HepG2 (cell line): ENCODE data around the gene ELOVL6. TPM values are rescaled to one million over a fixed set of nuclear protein-coding genes. Genes with fewer than 3 reads are reported as not detected.

Experiments
- ATAC-seq: fragments of 200-7000 bp; cut with Tn5 transposase; 3 replicates; pipeline ENCODE4 v1.9.1; 2020; ENCODE audit warnings: mild to moderate bottlenecking, moderate library complexity
- BruUV-seq: library from RNA; stranded (reverse); fragments of 400-500 nt; replicated peaks from 2 replicates; lab custom pipeline; 2021; lab: Mats Ljungman, UMichigan
- CTCF ChIA-PET: fragments of 300-600 bp; formaldehyde crosslinking; extraction: SDS; loops from one replicate; lab custom pipeline; 2021; ENCODE audit warnings: low total read pairs, inconsistent platforms, low intra/inter-chr PET ratio; lab: Yijun Ruan, JAX
- POLR2A ChIA-PET: fragments of 350-600 bp; sonication (Branson Sonifier 250); formaldehyde crosslinking; loops from one replicate; lab custom pipeline; 2020; ENCODE audit warnings: antibody characterized with exemption, inconsistent platforms; lab: Yijun Ruan, JAX
- DNase-seq: peaks from one replicate; pipeline ENCODE4 v3.0.0-alpha.2; 2015; ENCODE audit warnings: low spot score
- FAIRE-seq: peaks from 3 replicates; lab custom pipeline; 2011; peaks lifted over from hg19 to GRCh38; lab: Jason Lieb, UNC
- H2AFZ ChIP-seq: one replicate; pipeline ENCODE4 v1.6.1; 2011; ENCODE audit warnings: low read length, inconsistent platforms
- H3K27ac ChIP-seq: fragments of 300-600 bp; 3 replicates; pipeline ENCODE4 v1.8.0; 2011; ENCODE audit warnings: mixed run types, mild to moderate bottlenecking, mixed read lengths, low read length, inconsistent platforms; ENCODE audit not compliant: insufficient read depth; ENCODE audit errors: extremely low read length
- H3K27me3 ChIP-seq, 2 experiments: fragments of 200-600 bp in 1 of 2; 2 replicates in 1 of 2; 3 replicates in 1 of 2; pipeline versions ENCODE4 v1.6.0 to v1.8.0; 2011; ENCODE audit warnings: low read length in 2 of 2, mild to moderate bottlenecking in 2 of 2, moderate library complexity in 2 of 2, inconsistent platforms in 1 of 2; ENCODE audit not compliant: insufficient read depth in 2 of 2, control insufficient read depth in 1 of 2
- H3K36me3 ChIP-seq, 2 experiments: fragments of 200-600 bp in 1 of 2; replicated peaks in 1 of 2; 2 replicates in 1 of 2; 3 replicates in 1 of 2; pipeline versions ENCODE4 v1.5.1 to v1.8.0; 2011; ENCODE audit warnings: low read length in 2 of 2, inconsistent platforms in 1 of 2; ENCODE audit not compliant: insufficient read depth in 2 of 2, control insufficient read depth in 1 of 2
- H3K4me1 ChIP-seq: 2 replicates; pipeline ENCODE4 v1.5.1; 2012; ENCODE audit warnings: low read length, inconsistent platforms; ENCODE audit not compliant: insufficient read depth
- H3K4me2 ChIP-seq: 2 replicates; pipeline ENCODE4 v1.6.0; 2011; ENCODE audit warnings: low read depth, low read length, inconsistent platforms
- H3K4me3 ChIP-seq, 3 experiments: fragments of 200-600 bp in 1 of 3; sonication (generic), shearing (Covaris generic) in 1 of 3; replicated peaks in 1 of 3; 2 replicates each; pipeline ENCODE4 v1.5.1; 2011 to 2016; ENCODE audit warnings: low read length in 3 of 3, inconsistent platforms in 2 of 3, low read depth in 2 of 3, mild to moderate bottlenecking in 2 of 3, control low read depth in 1 of 3, mixed read lengths in 1 of 3; ENCODE audit not compliant: insufficient read depth in 1 of 3
- H3K79me2 ChIP-seq: one replicate; pipeline ENCODE4 v1.6.1; 2011; ENCODE audit warnings: low read length, inconsistent platforms; ENCODE audit not compliant: insufficient read depth
- H3K9ac ChIP-seq: 2 replicates; pipeline ENCODE4 v1.6.0; 2011; ENCODE audit warnings: mild to moderate bottlenecking, low read depth, low read length, inconsistent platforms; ENCODE audit not compliant: insufficient read depth
- H3K9me3 ChIP-seq: 2 replicates; pipeline ENCODE4 v1.5.1; 2012; ENCODE audit warnings: mild to moderate bottlenecking, low read length
- H4K20me1 ChIP-seq: 2 replicates; pipeline ENCODE4 v1.6.0; 2011; ENCODE audit warnings: inconsistent platforms, mild to moderate bottlenecking, low read length, moderate library complexity; ENCODE audit not compliant: insufficient read depth
- CREB3 ChIP-seq: sonication (generic); formaldehyde crosslinking; IDR thresholded peaks from 2 replicates; pipeline ENCODE4 v1.5.0; 2020; ENCODE audit warnings: missing genetic modification reagents
- GRHL1 ChIP-seq: sonication (generic); formaldehyde crosslinking; conservative IDR thresholded peaks from 2 replicates; pipeline ENCODE4 v1.8.0; 2022; ENCODE audit warnings: missing genetic modification reagents
- PRDM15 ChIP-seq: sonication (generic); formaldehyde crosslinking; IDR thresholded peaks from 2 replicates; pipeline ENCODE4 v1.4.0; 2020; ENCODE audit warnings: missing genetic modification reagents
- SNAPC4 ChIP-seq: sonication (generic); formaldehyde crosslinking; IDR thresholded peaks from 2 replicates; pipeline ENCODE4 v1.4.0; 2020; ENCODE audit warnings: mild to moderate bottlenecking, missing genetic modification reagents
- ZHX1 ChIP-seq: sonication (generic); formaldehyde crosslinking; IDR thresholded peaks from 2 replicates; pipeline ENCODE4 v1.8.1; 2022; ENCODE audit warnings: low read depth, mild to moderate bottlenecking, missing genetic modification reagents
- WGBS: methylation state at CpG from one replicate; pipeline ENCODE4 v1.1.6; 2017; ENCODE audit warnings: low lambda C conversion rate; 5-methylcytosine and 5-hydroxymethylcytosine counted together
- in situ Hi-C: cut with HindIII; loops from 2 replicates; pipeline ENCODE4 v1.10.0; 2017; ENCODE audit warnings: low pct_unique_long_range_greater_than_20kb; ENCODE audit not compliant: extremely low pct_ligation_motif_present
- intact Hi-C: fragments of 100-400 bp; cut with micrococcal nuclease; formaldehyde crosslinking; loops from one replicate; pipeline ENCODE4 v1.10.0; 2022; ENCODE audit not compliant: unreplicated experiment
- polyA plus RNA-seq, 8 experiments: library from polyadenylated mRNA; depleted of rRNA in 3 of 8; stranded (reverse) in 7 of 8; unstranded in 1 of 8; fragments of >200 nt; fragmentation: Illumina TruSeq in 4 of 8; extraction: Trizol in 4 of 8; gene quantifications; 2 replicates each; pipeline versions ENCODE4 v1.2.1 to v1.2.3, GENCODE V29; 2011 to 2016; ENCODE audit warnings: low read depth in 4 of 8, missing spikeins in 1 of 8, mixed read lengths in 1 of 8; ENCODE audit not compliant: insufficient read depth in 1 of 8
- total RNA-seq, 5 experiments: library from RNA; depleted of rRNA; stranded (reverse); fragments of >200 nt; fragmentation: Illumina TruSeq; extraction: Trizol; gene quantifications; 2 replicates each; pipeline ENCODE4 v1.2.3, GENCODE V29; 2016; ENCODE audit warnings: low read depth in 1 of 5

Gene ELOVL6
- total and polyA plus RNA-seq, 2 of the 13 experiments (the other 11 are each of a cell fraction or from before 2014, with no cell fraction given) = 14.1 to 23.2 TPM

- peak; percentile 61 for ATAC-seq
- intact Hi-C loops = no loop called here
- TF ChIP-seq ZHX1 (CRISPR knock-in tag) = no peak
- no peak for TF ChIP-seq GRHL1 (CRISPR knock-in tag)
- no peak for TF ChIP-seq CREB3 (CRISPR knock-in tag)
- no peak for TF ChIP-seq PRDM15
- TF ChIP-seq SNAPC4 (CRISPR knock-in tag) = no peak
These were observed 4.3 kb downstream of the ELOVL6 start for GRCh38 chr4:110193822-110194761.

More at GRCh38 chr4:110193822-110194761, 4.3 kb downstream of the ELOVL6 start:
- Histone ChIP-seq H2AFZ (no peak overlapping the region), H3K79me2 (peaks cover 48% of the 10 kb centered on the region), H4K20me1 (no peaks in the 10 kb centered on the region), H3K36me3 (peaks cover 0 to 6% of the 10 kb centered on the region in 2 experiments; a peak in 2 of 5 replicates), H3K9ac (peak overlapping the region; percentile 48), H3K27ac (peak overlapping the region; percentile 65), H3K27me3 (no peaks in the 10 kb centered on the region; a peak in 1 of 5 replicates), H3K4me1 (peaks cover 50% of the 10 kb centered on the region), H3K9me3 (no peaks in the 10 kb centered on the region), H3K4me2 (peak overlapping the region; percentile 32), H3K4me3 (no peak overlapping the region; a peak in 1 of 6 replicates)
- 65% methylated on average over 8 of the region's 8 CpGs for WGBS
- TSS peak; percentile 94 for BruUV-seq
- DNase-seq (peak; percentile 74), FAIRE-seq (peak; percentile 80)
- POLR2A ChIA-PET = interaction anchor here (0.6 kb wide), 1 partner anchor 390 kb away, joined by 4 read pairs; no protein-coding TSS in a partner anchor
- CTCF ChIA-PET = no interaction called here
- in situ Hi-C loops = loop anchor here (25.0 kb wide), 1 partner anchor 757 kb away; the partner anchor contains the start of gene SEC24B
